Peyer's patch (tissue), 4 donors: ENCODE data around the gene GRM3.

ENCODE experiments used
- POLR2A ChIP-seq, 2 donors: fragments of 450-650 bp; IDR thresholded peaks; one replicate each; pipeline ENCODE4 v1.5.1; 2017; ENCODE audit warnings: antibody characterized with exemption in 2 of 2, mild to moderate bottlenecking in 2 of 2, moderate library complexity in 2 of 2
- TF ChIP-seq, protein P1 (sequence below), 6 experiments: fragments of 450-650 bp in 4 of 6; fragments of 200-600 bp in 2 of 6; sonication (generic) in 1 of 6; IDR thresholded peaks; one replicate each; pipeline ENCODE4 v1.5.1; 2017 to 2019; ENCODE audit warnings: antibody characterized with exemption in 6 of 6, mild to moderate bottlenecking in 3 of 6, moderate library complexity in 1 of 6

DNA sequence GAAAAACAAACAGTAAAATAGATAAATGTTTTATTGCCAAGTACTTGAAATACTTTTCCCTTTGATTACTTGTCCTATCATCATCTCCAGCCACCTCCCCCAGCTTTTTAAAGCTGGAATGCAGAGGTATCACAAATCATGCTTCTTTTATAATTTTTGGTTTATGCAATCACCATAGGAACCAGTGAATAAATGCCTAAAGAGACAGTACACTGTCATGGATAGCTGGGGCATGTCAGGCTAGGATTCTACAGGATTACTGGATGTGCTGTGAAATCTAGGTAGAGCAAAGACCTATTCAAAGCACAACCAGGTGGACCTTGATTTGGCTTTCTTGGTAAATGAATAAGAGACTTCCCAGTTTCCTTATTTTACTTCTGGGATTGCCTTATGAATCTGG lies 257.2 kb downstream of the GRM3 start:
- TF ChIP-seq, protein P1, sequence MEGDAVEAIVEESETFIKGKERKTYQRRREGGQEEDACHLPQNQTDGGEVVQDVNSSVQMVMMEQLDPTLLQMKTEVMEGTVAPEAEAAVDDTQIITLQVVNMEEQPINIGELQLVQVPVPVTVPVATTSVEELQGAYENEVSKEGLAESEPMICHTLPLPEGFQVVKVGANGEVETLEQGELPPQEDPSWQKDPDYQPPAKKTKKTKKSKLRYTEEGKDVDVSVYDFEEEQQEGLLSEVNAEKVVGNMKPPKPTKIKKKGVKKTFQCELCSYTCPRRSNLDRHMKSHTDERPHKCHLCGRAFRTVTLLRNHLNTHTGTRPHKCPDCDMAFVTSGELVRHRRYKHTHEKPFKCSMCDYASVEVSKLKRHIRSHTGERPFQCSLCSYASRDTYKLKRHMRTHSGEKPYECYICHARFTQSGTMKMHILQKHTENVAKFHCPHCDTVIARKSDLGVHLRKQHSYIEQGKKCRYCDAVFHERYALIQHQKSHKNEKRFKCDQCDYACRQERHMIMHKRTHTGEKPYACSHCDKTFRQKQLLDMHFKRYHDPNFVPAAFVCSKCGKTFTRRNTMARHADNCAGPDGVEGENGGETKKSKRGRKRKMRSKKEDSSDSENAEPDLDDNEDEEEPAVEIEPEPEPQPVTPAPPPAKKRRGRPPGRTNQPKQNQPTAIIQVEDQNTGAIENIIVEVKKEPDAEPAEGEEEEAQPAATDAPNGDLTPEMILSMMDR (IDR thresholded peaks at IDR 0.05) = no peak
- TF ChIP-seq POLR2A (IDR thresholded peaks at IDR 0.05) = no peak
